Measurements from ENCODE around the gene SMC4. TPM values are rescaled to one million over a fixed set of nuclear protein-coding genes. Genes with fewer than 3 reads are reported as not detected.

Gene SMC4
- total and polyA plus RNA-seq, 2 of the 8 experiments (the other 6 are each of a cell fraction or from before 2014, with no cell fraction given), result 26.6 to 118 TPM

GRCh38 chr3:160458151-160458550, 58.7 kb downstream of the SMC4 start:
- Histone ChIP-seq H2BK15ac (ENCODE audit: low read length) (no peak overlapping the region), H2AFZ (ENCODE audit: low read length) (no peak overlapping the region), H3K79me1 (ENCODE audit: low read depth, low read length) (no peaks in the 10 kb centered on the region), H4K5ac (ENCODE audit: insufficient read length, low read depth, low read length) (no peak overlapping the region), H3K56ac (replicated peaks; ENCODE audit: insufficient read length, low read depth, low read length) (no peak overlapping the region), H2BK5ac (ENCODE audit: low read depth, low read length) (no peak overlapping the region), H3K23me2 (ENCODE audit: low read depth, low read length) (no peaks in the 10 kb centered on the region), H3K27me3 (replicated peaks in 1 of 4; ENCODE audit: control insufficient read depth in 3 of 4, extremely low read depth in 1 of 4, insufficient read depth in 3 of 4, low read length in 3 of 4) (no peaks in the 10 kb centered on the region; a peak in 1 of 7 replicates), H2BK120ac (replicated peaks; ENCODE audit: low read depth, low read length) (no peak overlapping the region), H2BK12ac (ENCODE audit: low read depth, low read length) (no peak overlapping the region), H3K9me3 (ENCODE audit: insufficient read depth in 2 of 2, low read depth in 1 of 2, low read length in 1 of 2) (peaks cover 0 to 5% of the 10 kb centered on the region in 2 experiments; a peak in 1 of 4 replicates), H3K4ac (replicated peaks; ENCODE audit: insufficient read length, low read depth, low read length) (no peak overlapping the region), H3K14ac (ENCODE audit: insufficient read length) (no peak overlapping the region), H2AK5ac (ENCODE audit: low read depth, low read length) (no peak overlapping the region), H3K27ac (ENCODE audit: low read depth, low read length) (no peak overlapping the region), H3K79me2 (ENCODE audit: control insufficient read depth in 1 of 2, insufficient read depth in 2 of 2, low read length in 2 of 2) (no peaks in the 10 kb centered on the region), H3K18ac (ENCODE audit: extremely low read depth, low read length) (no peak overlapping the region), H4K8ac (ENCODE audit: extremely low read depth, insufficient read depth, low read length) (no peak overlapping the region), H3K4me1 (replicated peaks in 1 of 4; ENCODE audit: control insufficient read depth in 3 of 4, insufficient read depth in 4 of 4, low read length in 3 of 4) (no peaks in the 10 kb centered on the region), H3K23ac (ENCODE audit: insufficient read length) (no peak overlapping the region), H3K36me3 (ENCODE audit: control insufficient read depth in 2 of 4, insufficient read depth in 4 of 4, low read length in 3 of 4) (no peaks in the 10 kb centered on the region), H4K91ac (replicated peaks; ENCODE audit: insufficient read length, low read length) (no peak overlapping the region), H4K20me1 (replicated peaks in 1 of 2; ENCODE audit: control insufficient read depth in 1 of 2, insufficient read depth in 2 of 2, low read length in 2 of 2) (no peaks in the 10 kb centered on the region), H3K9ac (replicated peaks in 1 of 4; ENCODE audit: extremely low read depth in 1 of 4, low read depth in 3 of 4, low read length in 3 of 4) (no peak overlapping the region), H2BK20ac (ENCODE audit: low read length) (no peak overlapping the region), H3K4me2 (ENCODE audit: insufficient read depth in 1 of 2, low read depth in 2 of 2, low read length in 2 of 2) (no peak overlapping the region), H3K4me3 (ENCODE audit: extremely low read depth in 1 of 4, insufficient read depth in 2 of 4, low read depth in 3 of 4, low read length in 4 of 4) (no peak overlapping the region)
- no peak for TF ChIP-seq MAFK (IDR thresholded peaks at IDR 0.05; ENCODE audit: low read depth, low read length)
- no peak for TF ChIP-seq EZH2 (IDR thresholded peaks at IDR 0.05; ENCODE audit: low read depth, low read length, severe bottlenecking)
- no peak for TF ChIP-seq NANOG (IDR thresholded peaks at IDR 0.05; ENCODE audit: insufficient read depth, low read depth, low read length, poor library complexity, severe bottlenecking)
- no peak for TF ChIP-seq SP2 (IDR thresholded peaks at IDR 0.05; ENCODE audit: low read length)
- no peak for TF ChIP-seq RFX5 (IDR thresholded peaks at IDR 0.05; ENCODE audit: borderline replicate concordance, low read depth, low read length)
- TF ChIP-seq RBBP5 (IDR thresholded peaks at IDR 0.05; ENCODE audit: borderline replicate concordance, low read depth, low read length), result no peak
- TF ChIP-seq SP1 (IDR thresholded peaks at IDR 0.05; ENCODE audit: low read depth, low read length), result no peak
- TF ChIP-seq CBX5 (IDR thresholded peaks at IDR 0.05; ENCODE audit: low read depth, low read length), result no peak
- TF ChIP-seq RNF2 (IDR thresholded peaks at IDR 0.05; ENCODE audit: borderline replicate concordance, low read depth, low read length, missing control alignments, poor library complexity, severe bottlenecking), result no peak
- no peak for TF ChIP-seq SP4 (IDR thresholded peaks at IDR 0.05; ENCODE audit: low read length)
- TF ChIP-seq SIN3A (conservative IDR thresholded peaks at IDR 0.05 in 1 of 2, IDR thresholded peaks at IDR 0.05 in 1 of 2; ENCODE audit: low read depth in 1 of 2, low read length in 2 of 2), result no peak
- FAIRE-seq, result no peak
- DNase-seq (ENCODE audit: low read depth in 1 of 2, low spot score in 2 of 2), result no peak
- ChIA-PET POLR2A (ENCODE audit: partially characterized antibody) (interaction anchor here (0.7 to 4.3 kb wide), 3 partner anchors 9 to 58 kb away, joined by 3 to 29 read pairs (median 4); partner anchors contain the start of genes SMC4 and TRIM59), CTCF (ENCODE audit: partially characterized antibody) (interaction anchor here (0.6 to 1.8 kb wide), 2 partner anchors 28 to 471 kb away, joined by 3 to 6 read pairs; no protein-coding TSS in a partner anchor)
- 86% methylated on average over 4 of the region's 4 CpGs; no CpG with 5 or more reads in 1 of the 2 experiments for WGBS, 2 experiments (ENCODE audit: extremely low coverage in 1 of 2, insufficient coverage in 1 of 2, insufficient read length in 1 of 2, insufficient replicate concordance in 2 of 2, low coverage in 1 of 2, low lambda C conversion rate in 2 of 2, missing lambda C conversion rate in 1 of 2)
